Activated B cell treated with CpG ODN at 0.5 μM for 24 hours (primary cell): Measurements from ENCODE around the gene DVL2. TPM values are rescaled to one million over a fixed set of nuclear protein-coding genes. Genes with fewer than 3 reads are reported as not detected.

Source experiments
- ATAC-seq: fragments of 200-7000 bp; cut with Tn5 transposase; one replicate; pipeline ENCODE4 v1.10.0; 2021; ENCODE audit warnings: low read depth, mild to moderate bottlenecking, moderate library complexity
- CTCF ChIA-PET: fragments of 350-600 bp; sonication (Branson Sonifier 250); formaldehyde crosslinking; loops from one replicate; lab custom pipeline; 2021; ENCODE audit warnings: antibody characterized with exemption; lab: Charles Lee
- POLR2A ChIA-PET: fragments of 350-600 bp; sonication (Branson Sonifier 250); formaldehyde crosslinking; loops from one replicate; lab custom pipeline; 2021; ENCODE audit warnings: antibody characterized with exemption; lab: Charles Lee
- DNase-seq: peaks from one replicate; pipeline ENCODE4 v3.0.0; 2022
- H3K27ac Mint-ChIP-seq: one replicate; pipeline ENCODE4 v1.8.0; 2020; ENCODE audit warnings: mixed read lengths
- H3K27me3 Mint-ChIP-seq: one replicate; pipeline ENCODE4 v1.8.0; 2021; ENCODE audit warnings: mixed read lengths
- H3K36me3 Mint-ChIP-seq: one replicate; pipeline ENCODE4 v1.8.0; 2021; ENCODE audit warnings: low read depth, mixed read lengths
- H3K4me1 Mint-ChIP-seq: one replicate; pipeline ENCODE4 v1.8.0; 2021; ENCODE audit warnings: mixed read lengths
- H3K4me3 Mint-ChIP-seq: one replicate; pipeline ENCODE4 v1.8.0; 2020; ENCODE audit warnings: mild to moderate bottlenecking, mixed read lengths
- H3K9me3 Mint-ChIP-seq: one replicate; pipeline ENCODE4 v1.8.0; 2020; ENCODE audit warnings: mixed read lengths
- intact Hi-C: fragments of 100-400 bp; cut with micrococcal nuclease; formaldehyde crosslinking; loops from one replicate; pipeline ENCODE4 v1.15.1; 2024
- total RNA-seq: library from RNA; stranded (reverse); gene quantifications from 2 replicates; pipeline ENCODE4 v1.2.3, GENCODE V29; 2022
- TF ChIP-seq, protein P1 (sequence below): fragments of 200-600 bp; IDR thresholded peaks from one replicate; pipeline ENCODE4 v1.8.0; 2022; ENCODE audit warnings: antibody characterized with exemption, mild to moderate bottlenecking

The DVL2 gene
- total RNA-seq, 1 donor from 2014 or later = 64.6 TPM

DNA sequence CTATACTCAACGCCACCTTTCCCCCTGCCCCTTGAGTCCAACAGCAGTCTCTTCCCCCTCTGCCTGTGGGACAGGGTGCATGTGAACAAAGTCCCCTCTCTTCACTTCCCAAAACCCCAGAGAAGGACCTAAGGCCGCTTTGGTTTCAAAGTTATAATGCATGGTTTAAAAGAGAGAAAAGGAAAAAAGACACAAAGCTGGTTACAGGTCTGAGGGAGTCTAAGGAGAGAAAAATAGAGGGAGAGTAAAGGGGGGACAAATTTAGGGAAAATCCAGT is 9.1 kb upstream of the DVL2 start:
- ATAC-seq (no peak), DNase-seq (no peak)
- Mint-ChIP-seq H3K9me3 (no peaks in the 10 kb centered on the region), H3K27ac (peak overlapping the region; percentile 100), H3K4me3 (peak overlapping the region; percentile 99), H3K4me1 (peaks cover 40% of the 10 kb centered on the region), H3K27me3 (no peaks in the 10 kb centered on the region), H3K36me3 (peaks cover 67% of the 10 kb centered on the region)
- CTCF ChIA-PET = interaction anchor here (1.3 kb wide), 1 partner anchor 53 kb away, joined by 4 read pairs; no protein-coding TSS in a partner anchor
- POLR2A ChIA-PET = interaction anchor here (0.8 to 15.0 kb wide), 5 partner anchors 9 to 444 kb away, joined by 3 to 245 read pairs (median 9); partner anchors contain the start of genes ACADVL, DLG4, DVL2 and TP53
- TF ChIP-seq, protein P1, sequence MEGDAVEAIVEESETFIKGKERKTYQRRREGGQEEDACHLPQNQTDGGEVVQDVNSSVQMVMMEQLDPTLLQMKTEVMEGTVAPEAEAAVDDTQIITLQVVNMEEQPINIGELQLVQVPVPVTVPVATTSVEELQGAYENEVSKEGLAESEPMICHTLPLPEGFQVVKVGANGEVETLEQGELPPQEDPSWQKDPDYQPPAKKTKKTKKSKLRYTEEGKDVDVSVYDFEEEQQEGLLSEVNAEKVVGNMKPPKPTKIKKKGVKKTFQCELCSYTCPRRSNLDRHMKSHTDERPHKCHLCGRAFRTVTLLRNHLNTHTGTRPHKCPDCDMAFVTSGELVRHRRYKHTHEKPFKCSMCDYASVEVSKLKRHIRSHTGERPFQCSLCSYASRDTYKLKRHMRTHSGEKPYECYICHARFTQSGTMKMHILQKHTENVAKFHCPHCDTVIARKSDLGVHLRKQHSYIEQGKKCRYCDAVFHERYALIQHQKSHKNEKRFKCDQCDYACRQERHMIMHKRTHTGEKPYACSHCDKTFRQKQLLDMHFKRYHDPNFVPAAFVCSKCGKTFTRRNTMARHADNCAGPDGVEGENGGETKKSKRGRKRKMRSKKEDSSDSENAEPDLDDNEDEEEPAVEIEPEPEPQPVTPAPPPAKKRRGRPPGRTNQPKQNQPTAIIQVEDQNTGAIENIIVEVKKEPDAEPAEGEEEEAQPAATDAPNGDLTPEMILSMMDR = no peak
- intact Hi-C loops = no loop called here

DNA sequence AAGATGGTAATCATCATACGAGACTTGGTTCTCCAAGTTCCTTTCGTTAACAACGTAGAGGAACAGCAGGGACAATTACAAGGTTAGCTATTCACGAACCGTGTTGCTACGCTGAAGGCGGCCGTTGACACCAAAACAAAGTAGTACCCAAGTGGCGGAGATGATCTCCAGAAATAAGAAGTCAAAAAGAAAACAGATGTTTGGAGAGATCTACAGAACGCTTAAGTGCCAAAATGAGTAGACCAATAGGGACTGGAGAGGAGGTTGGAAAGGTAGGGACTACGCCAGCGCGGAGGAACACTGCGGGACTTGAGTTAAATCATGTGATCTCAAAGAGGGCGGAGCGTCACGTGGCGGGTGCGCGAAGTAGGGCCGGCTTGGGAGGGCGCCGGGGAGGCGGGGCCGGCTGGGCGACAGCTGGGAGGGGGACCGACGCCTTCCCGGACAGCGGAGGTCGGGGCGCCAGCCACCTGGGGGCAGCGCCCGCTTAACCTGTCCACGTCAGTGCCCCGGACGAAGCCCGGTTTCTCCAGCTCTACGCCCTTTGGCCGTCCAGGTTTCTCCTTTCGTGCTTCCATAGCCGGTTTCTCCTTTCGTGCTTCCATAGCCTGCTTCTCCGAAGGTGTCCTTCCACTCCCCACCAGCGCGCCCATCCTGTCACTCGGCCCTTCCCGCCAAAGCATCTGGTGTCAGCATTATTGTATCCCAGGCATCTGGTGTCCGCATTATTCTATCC is 8.6 kb upstream of the DVL2 start:
- peak overlapping the region; percentile 99 for H3K4me3 Mint-ChIP-seq
- H3K27me3 Mint-ChIP-seq = no peaks in the 10 kb centered on the region
- peak; percentile 34 for ATAC-seq
- H3K9me3 Mint-ChIP-seq = no peaks in the 10 kb centered on the region
- CTCF ChIA-PET = interaction anchor here (0.7 to 1.3 kb wide), 4 partner anchors 9 to 190 kb away, joined by 3 to 8 read pairs (median 4); partner anchors contain the start of genes ACADVL, CTDNEP1 and DLG4
- intact Hi-C loops = loop anchor here (1.0 kb wide), 3 partner anchors 9 to 64 kb away; partner anchors contain the start of genes EIF5A and ELP5
- TF ChIP-seq, protein P1 = no peak
- H3K27ac Mint-ChIP-seq = peak overlapping the region; percentile 100
- DNase-seq = peak; percentile 88
- POLR2A ChIA-PET = interaction anchor here (0.6 to 15.0 kb wide), 16 partner anchors 7 to 1052 kb away, joined by 3 to 245 read pairs (median 6); partner anchors contain the start of genes ACADVL, ACAP1, CTDNEP1 and DLG4
- H3K4me1 Mint-ChIP-seq = peaks cover 40% of the 10 kb centered on the region
- peaks cover 67% of the 10 kb centered on the region for H3K36me3 Mint-ChIP-seq

DNA sequence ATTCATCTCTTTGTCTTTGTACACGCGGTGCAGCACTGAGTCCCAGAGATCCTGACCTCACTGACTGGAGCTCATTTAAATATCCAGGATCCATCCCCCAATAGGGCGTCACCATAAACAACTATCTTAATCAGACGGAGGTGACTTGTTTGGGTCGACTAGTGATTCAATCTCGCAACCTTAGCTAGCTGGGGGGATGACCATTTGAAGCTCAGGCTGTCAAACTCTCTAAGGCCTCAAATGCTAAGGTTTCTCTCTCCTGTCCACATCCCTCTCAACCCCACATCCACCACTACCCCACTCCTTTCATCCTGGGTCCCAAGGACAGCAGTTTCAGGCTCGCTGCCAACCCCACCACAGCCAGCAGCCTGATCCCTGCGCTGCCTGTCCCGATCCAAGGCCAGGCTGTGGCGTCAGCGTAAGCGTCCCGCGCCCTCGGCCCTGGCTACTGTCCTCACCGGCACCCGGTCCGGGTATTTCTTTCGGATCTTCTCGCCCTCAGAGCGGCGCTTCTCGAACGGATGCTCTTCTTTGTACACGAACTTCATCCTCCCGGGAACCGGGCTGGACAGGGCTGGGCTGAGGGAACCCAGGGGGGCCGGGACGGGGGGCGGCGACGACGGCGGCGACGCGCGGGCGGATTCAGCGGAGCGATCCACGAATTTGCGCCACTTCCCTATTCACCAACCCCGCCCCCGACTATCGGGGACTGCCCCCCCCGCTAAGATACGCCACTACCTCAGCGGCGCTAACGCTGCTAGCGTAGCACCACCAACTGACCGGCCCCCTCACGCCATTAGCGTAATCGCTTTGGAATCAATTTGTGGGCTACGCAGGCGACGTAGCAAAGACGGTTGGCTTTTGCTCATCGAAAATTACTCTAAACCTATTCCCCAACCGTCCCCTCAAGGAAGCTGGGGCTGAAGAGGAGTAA is 7.7 kb upstream of the DVL2 start, which contains the start of gene GABARAP:
Gene GABARAP (minus strand): TSS at position 667 of the 934 bp plus-strand sequence. CDS start 119 bp downstream, at position 548.
- Mint-ChIP-seq H3K4me3 (peak within 1 kb of the TSS; percentile 99), H3K4me1 (peaks cover 43% of the 10 kb centered on the region), H3K27me3 (no peaks in the 10 kb centered on the region), H3K9me3 (no peaks in the 10 kb centered on the region), H3K27ac (peak within 1 kb of the TSS; percentile 100), H3K36me3 (peaks cover 67% of the 10 kb centered on the region)
- DNase-seq = peak; percentile 91
- intact Hi-C loops = loop anchor here (1.0 kb wide), 3 partner anchors 10 to 65 kb away; partner anchors contain the start of genes EIF5A and ELP5
- CTCF ChIA-PET = interaction anchor here (0.7 to 1.3 kb wide), 4 partner anchors 9 to 190 kb away, joined by 3 to 8 read pairs (median 4); partner anchors contain the start of genes ACADVL, CTDNEP1 and DLG4
- ATAC-seq = peak; percentile 51
- TF ChIP-seq, protein P1 = no peak
- POLR2A ChIA-PET = interaction anchor here (0.5 to 15.0 kb wide), 18 partner anchors 8 to 1053 kb away, joined by 3 to 245 read pairs (median 8); partner anchors contain the start of genes ACADVL, ACAP1, CTDNEP1 and DLG4

DNA sequence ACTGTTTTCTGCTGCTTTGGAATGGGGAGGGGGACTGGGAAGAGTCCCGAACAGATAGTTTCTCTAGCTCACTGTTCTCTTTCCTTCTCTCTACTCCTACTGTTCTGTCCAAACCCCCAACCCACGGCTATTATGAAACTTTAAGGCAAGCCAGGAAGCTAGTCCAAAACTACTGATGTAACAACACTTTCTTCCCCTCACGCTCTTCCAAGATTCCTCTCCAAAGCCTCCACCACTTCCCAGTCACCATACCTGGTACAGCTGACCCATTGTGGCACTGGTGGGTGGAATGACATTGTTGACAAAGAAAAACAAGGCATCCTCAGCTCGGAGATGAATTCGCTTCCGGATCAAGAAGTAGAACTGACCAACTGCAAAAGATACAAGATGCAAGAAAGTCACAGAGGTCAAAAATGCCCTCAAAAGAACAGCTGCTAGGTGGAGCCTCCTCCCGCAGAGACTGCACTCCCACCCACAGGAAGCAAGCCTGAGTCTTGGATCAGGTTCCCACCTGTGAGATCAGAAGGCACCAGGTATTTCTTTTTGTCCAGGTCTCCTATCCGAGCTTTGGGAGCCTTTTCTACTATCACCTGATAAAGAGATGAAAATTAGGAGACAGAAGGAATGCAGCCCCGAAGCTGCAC is 6.9 kb upstream of the DVL2 start:
- peaks cover 67% of the 10 kb centered on the region for H3K36me3 Mint-ChIP-seq
- ATAC-seq = no peak
- CTCF ChIA-PET = no interaction called here
- no peaks in the 10 kb centered on the region for H3K9me3 Mint-ChIP-seq
- H3K4me3 Mint-ChIP-seq = peak overlapping the region; percentile 99
- intact Hi-C loops = no loop called here
- TF ChIP-seq, protein P1 = no peak
- no peaks in the 10 kb centered on the region for H3K27me3 Mint-ChIP-seq
- POLR2A ChIA-PET = interaction anchor here (0.8 to 15.0 kb wide), 6 partner anchors 9 to 1054 kb away, joined by 3 to 245 read pairs (median 18); partner anchors contain the start of genes ACADVL, CTDNEP1, DLG4 and ELP5
- peak overlapping the region; percentile 100 for H3K27ac Mint-ChIP-seq
- no peak for DNase-seq
- H3K4me1 Mint-ChIP-seq = peaks cover 45% of the 10 kb centered on the region
